ACC112 (cell line): ENCODE data around the gene SPTLC1.

Experiments used
- H2AFZ ChIP-seq: fragments of 200-600 bp; sonication (generic); one replicate; pipeline ENCODE4 v1.6.0; 2017; ENCODE audit warnings: antibody characterized with exemption, low read length; ENCODE audit not compliant: unreplicated experiment
- H3K27ac ChIP-seq: fragments of 200-600 bp; sonication (generic); 2 replicates; pipeline ENCODE4 v1.5.1; 2014; ENCODE audit warnings: low read depth, mild to moderate bottlenecking, antibody characterized with exemption, low read length, moderate library complexity
- H3K27me3 ChIP-seq: fragments of 200-600 bp; sonication (generic); 2 replicates; pipeline ENCODE4 v1.6.1; 2014; ENCODE audit warnings: mild to moderate bottlenecking, antibody characterized with exemption, low read length, moderate library complexity, mixed read lengths; ENCODE audit not compliant: insufficient read depth
- H3K36me3 ChIP-seq: fragments of 200-600 bp; sonication (generic); 2 replicates; pipeline ENCODE4 v1.6.1; 2016; ENCODE audit warnings: mild to moderate bottlenecking, antibody characterized with exemption, low read length, moderate library complexity, mixed read lengths; ENCODE audit not compliant: insufficient read depth
- H3K4me1 ChIP-seq: fragments of 200-600 bp; sonication (generic); one replicate; pipeline ENCODE4 v1.6.1; 2016; ENCODE audit warnings: low read length, mixed read lengths; ENCODE audit not compliant: insufficient read depth, unreplicated experiment, control insufficient read depth
- H3K4me3 ChIP-seq: fragments of 200-600 bp; sonication (generic); 2 replicates; pipeline ENCODE4 v1.5.1; 2014; ENCODE audit warnings: mild to moderate bottlenecking, low read depth, low read length
- H3K79me2 ChIP-seq: fragments of 200-600 bp; sonication (generic); one replicate; pipeline ENCODE4 v1.6.0; 2016; ENCODE audit warnings: low read length; ENCODE audit not compliant: control insufficient read depth, unreplicated experiment, insufficient read depth

SPTLC1 gene

DNA sequence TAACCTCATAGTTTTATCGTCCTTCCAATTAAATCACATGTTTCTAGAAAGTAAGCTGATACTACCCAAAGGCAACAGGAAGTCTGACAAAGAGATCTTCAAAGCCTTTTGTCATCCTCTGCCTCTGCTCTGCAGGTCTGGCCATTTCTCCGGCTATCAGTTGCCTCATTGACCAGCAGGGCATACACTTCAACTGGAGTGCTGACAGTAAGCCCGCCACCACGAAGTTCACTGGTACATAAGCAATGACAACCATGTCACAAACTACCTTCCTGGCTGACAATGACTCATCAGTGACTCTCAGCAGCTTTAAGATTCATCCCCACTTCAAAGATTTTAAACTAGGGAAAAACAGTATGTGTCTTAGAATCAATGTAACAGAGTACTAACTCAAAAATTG lies 20.6 kb downstream of the SPTLC1 start:
- no peak overlapping the region for H2AFZ ChIP-seq
- no peak overlapping the region for H3K27ac ChIP-seq
- peaks cover 9% of the 10 kb centered on the region; the same call in 1 of the 2 replicates for H3K36me3 ChIP-seq
- H3K4me3 ChIP-seq, result no peak overlapping the region
- H3K27me3 ChIP-seq, result no peaks in the 10 kb centered on the region
- peaks cover 40% of the 10 kb centered on the region for H3K79me2 ChIP-seq
- H3K4me1 ChIP-seq, result peaks cover 21% of the 10 kb centered on the region

DNA sequence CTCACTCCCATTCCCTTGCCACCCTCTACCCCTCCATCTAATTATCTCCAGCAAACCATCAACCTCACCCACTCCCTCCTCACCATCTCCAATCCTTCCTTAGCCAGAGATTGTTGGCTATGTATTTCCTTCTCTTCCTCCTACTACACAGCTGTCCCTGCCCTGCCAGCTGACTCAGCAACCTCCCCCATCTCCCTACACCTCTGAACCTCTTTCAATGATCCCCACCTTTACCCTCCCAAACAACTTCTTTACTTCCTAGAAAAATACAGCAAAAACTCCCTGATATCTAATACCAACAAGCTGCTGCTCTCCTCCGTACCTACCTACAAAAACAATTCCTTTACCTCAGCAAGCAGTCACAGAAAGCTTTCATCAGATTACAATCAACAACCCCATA lies 37.3 kb downstream of the SPTLC1 start:
- Histone ChIP-seq H3K4me1 (no peaks in the 10 kb centered on the region), H3K27me3 (no peaks in the 10 kb centered on the region), H2AFZ (no peak overlapping the region), H3K79me2 (peaks cover 3% of the 10 kb centered on the region), H3K27ac (no peak overlapping the region), H3K36me3 (peaks cover 41% of the 10 kb centered on the region), H3K4me3 (no peak overlapping the region)

DNA sequence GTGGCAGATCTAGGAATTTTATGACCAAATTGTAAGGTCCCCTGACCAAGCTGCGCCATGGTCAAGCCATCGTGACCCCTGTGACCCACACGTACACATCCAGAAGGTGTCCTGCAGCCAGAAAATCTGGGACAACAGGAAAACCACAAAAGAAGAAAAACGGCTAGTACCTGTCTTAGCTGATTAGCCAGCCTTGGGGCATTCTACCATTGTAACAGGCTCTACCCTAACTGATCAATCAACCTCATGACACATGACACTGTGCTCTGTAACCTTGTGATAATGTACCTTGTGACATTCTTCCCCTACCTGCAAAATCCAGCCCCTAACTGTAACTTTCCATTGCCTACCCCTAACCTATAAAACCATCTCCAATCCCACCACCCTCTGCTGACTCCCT lies 43.6 kb downstream of the SPTLC1 start:
- Histone ChIP-seq H3K4me3 (no peak overlapping the region), H3K36me3 (peaks cover 33% of the 10 kb centered on the region), H3K4me1 (no peaks in the 10 kb centered on the region), H3K27me3 (no peaks in the 10 kb centered on the region), H3K27ac (no peak overlapping the region), H3K79me2 (peaks cover 3% of the 10 kb centered on the region), H2AFZ (no peak overlapping the region)

DNA sequence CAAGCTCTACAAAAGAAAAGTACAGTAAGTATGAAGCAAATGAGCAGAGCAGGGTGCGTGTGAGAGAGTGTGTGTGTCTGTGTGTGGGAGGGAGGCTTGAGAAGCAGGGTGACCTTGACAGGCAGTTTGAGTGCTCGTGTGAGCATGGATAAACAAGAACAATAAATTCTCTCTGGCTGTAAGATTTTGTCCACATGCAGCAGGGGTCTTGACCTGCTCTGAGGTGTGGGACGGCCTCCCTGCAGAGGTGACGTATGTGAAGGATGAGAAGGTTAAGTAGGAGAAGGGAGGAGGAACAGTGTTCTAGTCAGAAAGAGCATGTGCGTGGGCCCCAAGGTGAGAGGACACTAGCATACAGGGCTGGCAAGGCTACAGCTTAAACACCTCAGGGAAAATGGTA lies 49.0 kb downstream of the SPTLC1 start:
- Histone ChIP-seq H3K36me3 (peaks cover 47% of the 10 kb centered on the region), H3K4me1 (peaks cover 16% of the 10 kb centered on the region), H3K27me3 (no peaks in the 10 kb centered on the region), H3K27ac (no peak overlapping the region), H2AFZ (no peak overlapping the region), H3K4me3 (no peak overlapping the region), H3K79me2 (peaks cover 13% of the 10 kb centered on the region)

DNA sequence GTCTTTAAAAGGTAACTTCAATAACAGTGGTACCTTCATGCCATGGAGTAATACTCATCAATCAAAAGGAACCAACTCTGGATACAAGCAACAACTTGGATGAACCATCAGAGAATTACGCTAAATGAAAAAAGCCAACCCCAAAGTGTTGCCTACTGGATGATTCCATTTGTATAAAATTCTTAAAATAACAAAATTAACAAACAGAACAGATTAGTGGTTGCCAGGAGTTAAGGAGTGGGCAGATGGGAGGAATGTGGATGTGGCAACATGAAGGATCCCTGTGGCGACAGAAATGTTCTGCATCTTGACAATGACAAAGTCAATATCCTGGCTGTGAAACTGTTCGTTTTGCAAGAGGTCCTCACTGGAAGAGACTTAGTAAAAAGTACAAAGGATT lies 50.5 kb downstream of the SPTLC1 start:
- peaks cover 20% of the 10 kb centered on the region for H3K79me2 ChIP-seq
- H2AFZ ChIP-seq, result no peak overlapping the region
- peak overlapping the region; percentile 69 for H3K27ac ChIP-seq
- peaks cover 47% of the 10 kb centered on the region for H3K36me3 ChIP-seq
- H3K4me1 ChIP-seq, result peaks cover 16% of the 10 kb centered on the region
- H3K27me3 ChIP-seq, result no peaks in the 10 kb centered on the region
- H3K4me3 ChIP-seq, result no peak overlapping the region

DNA sequence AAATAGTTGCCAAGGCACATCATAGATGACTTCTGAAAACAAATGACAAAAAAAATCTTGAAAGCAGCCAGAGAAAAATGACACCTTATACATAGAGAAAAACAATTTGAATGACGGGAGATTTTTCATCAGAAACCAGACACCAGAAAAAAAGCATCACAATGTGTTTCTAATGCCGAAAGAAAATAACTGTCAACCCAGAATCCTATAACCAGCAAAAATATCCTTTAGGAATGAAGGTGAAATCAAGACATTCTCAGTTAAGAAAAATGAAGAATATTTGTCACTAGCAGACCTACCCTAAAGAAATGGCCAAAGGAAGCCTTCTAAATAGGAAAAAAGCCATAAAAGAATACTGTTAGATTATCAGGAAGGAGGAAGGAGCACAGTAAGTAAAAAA lies 54.0 kb downstream of the SPTLC1 start:
- H3K79me2 ChIP-seq, result peaks cover 20% of the 10 kb centered on the region

DNA sequence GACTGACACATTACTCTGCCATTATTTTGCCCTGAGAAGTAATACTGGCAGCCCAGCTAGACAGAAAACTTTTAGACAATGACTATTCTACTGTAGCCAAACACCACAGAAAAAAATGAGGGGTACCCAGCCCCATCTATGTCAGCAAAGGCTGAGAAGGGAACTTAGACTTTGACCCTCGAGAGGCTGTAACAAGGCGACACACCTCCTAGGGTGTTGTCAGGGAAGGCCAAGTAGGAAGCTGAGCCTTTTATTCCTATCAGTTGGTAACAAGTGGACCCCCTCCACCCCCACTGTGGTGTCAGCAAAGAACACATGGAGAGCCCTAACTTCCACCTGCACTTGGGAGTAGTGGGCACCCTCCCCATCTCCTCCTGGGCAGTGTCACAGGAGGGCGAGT lies 55.6 kb downstream of the SPTLC1 start:
- Histone ChIP-seq H2AFZ (no peak overlapping the region), H3K27ac (no peak overlapping the region), H3K79me2 (peaks cover 20% of the 10 kb centered on the region), H3K36me3 (peaks cover 53% of the 10 kb centered on the region), H3K27me3 (no peaks in the 10 kb centered on the region), H3K4me1 (peaks cover 8% of the 10 kb centered on the region), H3K4me3 (no peak overlapping the region)

More for the DNA sequence above, 54.0 kb downstream of the SPTLC1 start:
- H3K36me3 ChIP-seq, result peaks cover 49% of the 10 kb centered on the region
- no peak overlapping the region for H2AFZ ChIP-seq
- H3K4me1 ChIP-seq, result peaks cover 16% of the 10 kb centered on the region
- H3K27me3 ChIP-seq, result no peaks in the 10 kb centered on the region
- H3K4me3 ChIP-seq, result no peak overlapping the region
- H3K27ac ChIP-seq, result no peak overlapping the region

DNA sequence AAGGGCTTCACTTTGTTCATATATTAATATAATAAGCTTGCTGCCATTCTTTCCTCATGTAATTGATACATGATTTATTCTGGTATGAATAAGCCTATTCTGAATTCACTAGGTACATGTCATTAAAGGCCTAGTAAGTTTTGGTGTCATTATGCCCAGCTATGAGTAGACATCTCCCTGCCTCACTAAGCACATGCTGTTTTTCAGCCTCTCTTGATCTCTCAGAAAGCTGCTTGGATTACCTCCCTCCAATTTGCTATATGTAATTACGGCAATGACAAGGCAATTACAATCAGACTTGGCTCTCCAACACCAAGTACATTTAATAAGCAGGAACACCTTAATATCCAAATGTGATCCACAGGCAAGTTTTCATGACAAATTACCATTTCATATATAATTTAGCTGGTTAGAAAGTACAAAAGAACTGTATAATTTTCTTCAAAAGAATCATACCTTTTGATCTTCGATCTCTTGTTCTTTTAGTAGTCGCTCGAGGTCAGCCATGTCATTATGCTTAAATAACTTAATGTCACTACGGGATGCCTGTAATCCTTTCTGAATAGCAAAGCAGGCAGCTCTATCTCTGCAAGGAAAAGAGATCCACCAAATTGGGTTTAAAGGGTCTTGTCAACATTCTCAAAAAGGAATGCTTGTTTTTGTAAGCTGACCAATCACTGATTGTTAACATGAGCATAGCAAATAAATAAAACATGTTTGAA lies 56.3 kb downstream of the SPTLC1 start:
- H3K4me3 ChIP-seq, result no peak overlapping the region
- H3K27me3 ChIP-seq, result no peaks in the 10 kb centered on the region
- H3K27ac ChIP-seq, result no peak overlapping the region
- H2AFZ ChIP-seq, result no peak overlapping the region
- peaks cover 54% of the 10 kb centered on the region for H3K36me3 ChIP-seq
- H3K4me1 ChIP-seq, result no peaks in the 10 kb centered on the region
- peaks cover 20% of the 10 kb centered on the region for H3K79me2 ChIP-seq

DNA sequence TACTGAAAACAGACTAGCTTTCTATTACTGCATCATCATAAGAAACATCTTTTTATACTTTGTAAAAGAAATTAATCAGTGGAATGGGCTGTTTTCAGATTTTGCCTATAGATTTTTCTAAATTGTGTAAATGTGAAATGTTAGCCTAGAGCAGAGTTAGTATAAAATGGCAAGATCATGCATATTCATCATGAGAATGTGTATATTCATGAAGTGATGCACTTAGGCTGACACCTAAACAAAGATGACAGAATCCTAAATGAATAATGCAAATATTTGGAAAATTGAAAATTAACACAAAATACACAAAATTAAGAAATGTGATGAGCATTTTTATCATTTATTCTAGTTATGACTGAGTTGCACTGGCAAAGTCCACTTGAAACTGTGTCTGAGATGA lies 57.2 kb downstream of the SPTLC1 start:
- H3K27me3 ChIP-seq, result no peaks in the 10 kb centered on the region
- peaks cover 20% of the 10 kb centered on the region for H3K79me2 ChIP-seq
- no peak overlapping the region for H2AFZ ChIP-seq
- H3K27ac ChIP-seq, result no peak overlapping the region
- peaks cover 52% of the 10 kb centered on the region for H3K36me3 ChIP-seq
- H3K4me1 ChIP-seq, result no peaks in the 10 kb centered on the region
- H3K4me3 ChIP-seq, result no peak overlapping the region

DNA sequence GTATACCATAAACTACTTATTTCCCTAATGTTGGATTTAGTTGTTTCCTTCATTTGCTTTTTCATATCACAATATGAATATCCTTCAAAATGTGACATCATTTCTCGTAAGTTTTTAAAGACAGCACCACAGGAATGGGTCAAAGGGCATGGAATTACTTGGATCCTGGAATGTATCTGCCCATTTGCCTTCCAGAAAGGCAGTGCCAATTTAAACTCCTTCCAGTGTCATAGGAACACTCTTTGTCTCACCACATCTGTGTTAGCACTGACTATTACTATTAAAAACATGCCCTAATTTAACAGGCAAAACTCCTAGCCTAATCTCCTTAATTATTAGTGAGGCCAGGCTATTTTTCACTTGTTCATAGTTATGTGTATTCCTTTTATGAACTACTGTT lies 58.0 kb downstream of the SPTLC1 start:
- Histone ChIP-seq H3K79me2 (peaks cover 12% of the 10 kb centered on the region), H3K4me1 (no peaks in the 10 kb centered on the region), H3K4me3 (no peak overlapping the region), H3K27ac (no peak overlapping the region), H3K36me3 (peaks cover 48% of the 10 kb centered on the region), H3K27me3 (no peaks in the 10 kb centered on the region), H2AFZ (no peak overlapping the region)

DNA sequence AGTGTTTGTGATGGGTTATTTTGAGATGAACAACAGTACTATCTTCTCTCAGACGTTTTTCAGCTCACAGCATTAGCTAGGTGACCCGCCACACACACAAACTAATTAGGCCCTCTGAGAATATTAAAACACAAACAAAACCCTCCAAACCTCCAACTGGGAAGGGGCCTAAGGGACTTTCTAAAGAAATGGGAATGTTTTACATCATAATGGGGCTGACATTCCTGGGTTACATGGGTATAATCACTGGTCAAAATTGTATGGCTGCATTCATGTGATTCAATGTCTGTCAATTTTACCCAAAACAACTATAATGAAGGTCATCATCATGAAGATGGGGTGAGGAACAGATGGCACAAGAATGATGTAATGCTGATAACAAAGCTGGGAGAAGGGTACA lies 59.6 kb downstream of the SPTLC1 start:
- no peaks in the 10 kb centered on the region for H3K27me3 ChIP-seq
- no peak overlapping the region for H3K4me3 ChIP-seq
- peaks cover 39% of the 10 kb centered on the region for H3K36me3 ChIP-seq
- H2AFZ ChIP-seq, result no peak overlapping the region
- H3K4me1 ChIP-seq, result no peaks in the 10 kb centered on the region
- peaks cover 4% of the 10 kb centered on the region for H3K79me2 ChIP-seq
- no peak overlapping the region for H3K27ac ChIP-seq
